Activated CD4-positive, alpha-beta T cell treated with anti-CD3 and anti-CD28 coated beads, Interleukin-2, amount 50 U/mL, for 16 hours (primary cell): ENCODE measurements around the gene PPIL3.
"Not testable (repeated sequence)": the region's sequence is repeated elsewhere in the genome, so short reads cannot be mapped to it uniquely, and the experiment has no call there.

Source experiments
- DNase-seq: peaks from one replicate; pipeline ENCODE4 v3.0.0-alpha.2; 2020

PPIL3 gene

DNA sequence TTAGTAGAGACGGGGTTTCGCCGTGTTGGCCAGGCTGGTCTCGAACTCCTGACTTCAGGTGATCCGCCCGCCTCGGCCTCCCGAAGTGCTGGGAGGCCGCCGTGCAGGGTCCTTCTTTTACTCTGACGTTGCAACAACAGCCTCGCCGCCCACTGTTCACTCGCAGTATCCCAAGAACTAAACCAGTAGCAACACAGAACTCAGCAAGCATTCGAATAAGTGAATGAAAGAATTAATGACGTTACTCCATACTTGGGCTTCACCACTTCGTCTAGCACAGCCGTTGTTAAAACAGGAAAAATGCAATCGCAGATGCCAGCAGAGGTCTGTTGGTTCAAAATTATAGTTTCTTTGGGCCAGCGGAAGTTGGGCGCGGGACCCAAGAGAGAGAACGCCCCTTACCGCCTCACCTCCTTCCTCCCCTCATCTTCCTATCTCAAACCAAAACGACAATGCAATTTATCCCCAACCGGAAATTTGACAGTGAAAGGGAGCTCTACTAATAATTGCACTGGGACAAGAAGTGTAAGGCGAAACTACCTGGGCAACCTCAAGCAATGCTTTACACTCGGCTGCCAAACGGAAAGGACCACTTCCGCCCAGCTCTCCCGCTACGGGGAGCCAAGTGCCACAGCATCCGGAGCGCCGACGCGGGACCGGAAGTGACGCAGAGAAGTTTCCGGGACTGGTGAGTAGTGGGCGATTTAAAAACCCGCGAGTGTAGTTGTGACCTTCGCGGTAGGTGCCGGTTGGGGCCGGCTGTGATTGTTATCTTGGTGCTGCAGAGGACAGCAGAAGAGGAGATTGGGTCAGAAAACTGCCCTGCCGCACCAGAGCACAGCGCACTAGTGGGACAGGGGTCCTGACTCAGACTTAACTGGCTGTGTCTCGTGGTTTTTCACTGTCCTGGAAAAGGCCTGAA lies at the start of gene PPIL3, which contains the start of gene NIF3L1:
Gene PPIL3, minus strand, starts transcription at position 374 of the 922 bp plus-strand sequence. CDS start 1,462 bp downstream, outside the sequence.
Gene NIF3L1, plus strand, starts transcription at position 668 of the 922 bp plus-strand sequence. CDS start 2,573 bp downstream, outside the sequence.
- DNase-seq, result peak; percentile 99

GRCh38 chr2:200930947-200931626 lies 42.2 kb upstream of the PPIL3 start:
- no peak for DNase-seq

GRCh38 chr2:200929334-200930249 lies 40.7 kb upstream of the PPIL3 start:
- DNase-seq, result no peak

GRCh38 chr2:200922439-200922838 lies 33.6 kb upstream of the PPIL3 start:
- DNase-seq, result peak; percentile 62

DNA sequence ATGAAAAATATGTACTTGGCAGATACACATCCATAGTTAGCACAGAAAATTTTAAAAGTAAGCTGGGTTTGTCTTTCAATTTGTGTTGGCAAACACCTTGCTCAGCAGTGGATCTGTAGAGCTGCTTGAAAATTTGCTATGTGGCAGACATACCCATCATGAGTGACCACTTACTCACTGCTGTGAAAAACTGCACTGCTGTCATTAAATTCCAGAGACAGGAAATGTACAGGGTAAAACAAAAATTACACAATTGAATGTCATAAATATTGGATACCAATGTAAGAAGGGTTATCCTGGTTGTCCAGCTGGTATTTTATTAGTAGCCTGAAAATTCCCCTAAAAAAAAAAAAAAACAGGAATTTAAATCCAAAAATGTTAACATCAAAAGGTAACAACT lies 24.8 kb upstream of the PPIL3 start:
- DNase-seq, result no peak

DNA sequence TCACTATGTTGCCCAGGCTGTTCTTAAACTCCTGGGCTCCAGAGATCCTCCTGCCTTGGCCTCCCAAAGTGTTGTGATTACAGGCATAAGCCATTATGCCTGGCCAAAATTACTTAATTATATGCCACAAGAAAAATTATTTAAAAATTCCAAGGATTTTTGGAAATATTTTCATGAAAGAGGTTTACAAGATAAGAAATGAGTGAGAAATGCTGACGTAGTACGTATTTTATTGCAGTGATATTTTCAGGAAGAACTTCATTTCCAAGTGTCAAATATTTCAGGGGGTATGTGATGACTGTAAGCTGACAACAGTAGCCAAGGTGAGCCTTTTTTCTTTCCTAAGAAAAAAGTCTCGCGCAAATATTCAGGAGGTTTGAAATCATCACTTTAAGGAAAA lies 21.1 kb upstream of the PPIL3 start:
- DNase-seq, result no peak

- DNase-seq, result peak; percentile 55
Measured at GRCh38 chr2:200905618-200906296, 16.9 kb upstream of the PPIL3 start.

DNA sequence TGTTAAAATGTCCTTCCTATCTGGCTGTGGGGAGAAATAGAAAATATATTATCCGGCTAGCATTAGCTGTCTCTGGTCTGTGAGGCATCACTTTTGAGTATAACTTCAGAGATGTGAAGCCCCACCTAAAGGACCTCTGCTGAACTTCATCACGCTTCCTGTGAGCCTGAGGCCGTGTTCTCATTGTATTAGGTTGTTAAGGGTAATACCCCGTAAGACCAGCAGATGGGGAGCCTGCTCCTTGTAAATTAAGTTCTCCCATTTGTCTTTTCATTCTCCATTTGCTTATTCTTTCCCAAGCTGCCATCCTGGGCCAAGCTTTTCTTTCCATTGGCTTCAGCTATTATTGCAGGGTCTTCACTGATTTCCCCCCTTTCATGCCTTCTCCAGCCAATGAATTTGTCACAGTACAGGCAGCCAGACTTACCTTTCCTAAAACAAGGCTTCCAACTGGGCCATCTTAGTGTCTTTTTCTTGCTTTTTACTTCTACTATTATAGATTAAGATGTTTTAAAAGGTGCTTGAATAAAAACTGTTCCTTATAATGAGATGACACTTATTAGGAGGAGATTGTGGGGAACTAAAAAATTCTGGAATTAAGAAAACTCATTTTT lies 12.7 kb upstream of the PPIL3 start:
- peak; percentile 85 for DNase-seq

DNA sequence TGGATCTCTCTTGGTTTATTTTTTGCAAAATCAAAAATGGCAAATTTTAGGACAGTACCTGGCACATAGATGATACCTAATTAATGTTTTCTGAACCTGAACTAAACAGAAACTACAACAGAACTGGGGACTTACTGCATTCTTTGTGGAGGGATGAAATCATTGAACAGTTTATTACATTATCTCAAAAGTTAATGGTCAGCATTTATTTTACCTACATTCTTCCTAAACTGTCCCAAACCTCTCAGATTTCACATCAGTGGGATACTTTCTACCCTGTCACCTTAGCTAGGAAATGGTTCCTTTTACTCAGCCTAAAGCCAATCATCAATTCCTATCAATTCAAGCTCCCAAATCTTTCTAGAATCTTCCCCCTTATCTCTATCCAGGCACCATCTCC lies 10.6 kb upstream of the PPIL3 start:
- DNase-seq, result no peak

DNA sequence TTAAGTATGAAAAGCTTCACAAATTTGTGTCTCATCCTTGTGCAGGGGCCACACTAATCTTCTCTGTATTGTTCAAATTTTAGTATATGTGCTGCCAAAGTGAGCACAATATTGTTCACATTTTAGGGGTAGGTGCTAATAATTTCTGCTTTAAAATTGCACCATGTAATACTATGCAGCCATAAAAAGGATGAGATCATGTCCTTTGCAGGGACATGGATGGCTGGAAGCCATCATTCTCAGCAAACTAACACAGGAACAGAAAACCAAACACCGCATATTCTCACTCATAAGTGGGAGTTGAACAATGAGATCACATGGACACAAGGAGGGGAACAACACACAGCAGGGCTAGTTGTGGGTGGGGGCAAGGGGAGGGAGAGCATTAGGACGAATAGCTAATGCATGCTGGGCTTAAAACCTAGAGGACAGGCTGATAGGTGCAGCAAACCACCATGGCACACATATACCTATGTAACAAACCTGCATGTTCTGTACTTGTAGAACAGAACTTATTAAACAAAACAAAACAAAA lies 7.1 kb downstream of the PPIL3 start:
- DNase-seq, result not testable (repeated sequence)

DNA sequence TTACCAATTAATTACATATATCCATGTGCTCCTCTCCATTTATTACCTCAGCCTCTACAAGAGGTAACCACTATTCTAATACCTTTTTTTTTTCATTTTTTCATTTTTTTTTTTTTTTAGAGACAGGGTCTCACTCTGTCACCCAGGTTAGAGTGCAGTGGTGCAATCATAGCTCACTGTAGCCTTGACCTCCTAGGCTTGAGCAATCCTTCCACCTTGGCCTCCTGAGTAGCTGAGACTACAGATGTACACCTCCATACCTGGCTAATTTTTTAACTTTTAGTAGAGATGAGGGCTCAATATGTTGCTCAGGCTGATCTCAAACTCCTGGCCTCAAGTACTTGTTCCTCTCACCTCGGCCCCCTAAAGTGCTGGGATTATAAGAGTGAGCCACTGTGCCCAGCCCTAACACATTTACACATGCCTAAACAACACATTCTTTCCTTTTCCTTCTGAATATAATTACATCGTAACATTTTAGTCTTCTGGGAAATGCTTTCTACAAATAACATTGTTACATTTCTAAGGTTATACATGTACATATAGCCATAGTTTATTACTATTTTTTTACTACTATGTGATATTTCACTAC lies 10.5 kb downstream of the PPIL3 start:
- DNase-seq, result no peak

- no peak for DNase-seq
Measured at GRCh38 chr2:200877443-200877842, 11.4 kb downstream of the PPIL3 start.

DNA sequence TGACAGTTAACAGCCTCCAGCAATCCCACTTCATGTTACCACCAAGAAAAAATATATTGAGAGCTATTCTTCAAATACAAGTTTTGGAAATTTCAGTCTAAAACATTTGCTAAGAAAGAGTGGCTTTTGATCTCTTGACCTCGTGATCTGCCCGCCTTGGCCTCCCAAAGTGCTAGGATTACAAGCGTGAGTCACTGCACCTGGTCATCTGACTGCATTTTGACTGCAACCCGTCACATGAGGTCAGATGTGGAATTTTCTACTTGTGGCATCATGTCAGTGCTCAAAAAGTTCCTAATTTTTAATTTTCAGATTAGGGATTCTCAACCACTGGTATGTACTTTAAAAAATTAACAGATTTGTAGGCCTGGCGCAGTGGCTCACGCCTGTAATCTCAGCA lies 15.3 kb downstream of the PPIL3 start:
- no peak for DNase-seq

GRCh38 chr2:200871151-200871550 lies 17.7 kb downstream of the PPIL3 start:
- no peak for DNase-seq

- DNase-seq, result no peak
Measured at GRCh38 chr2:200869014-200869413, 19.9 kb downstream of the PPIL3 start.

GRCh38 chr2:200864176-200865034 lies 24.5 kb downstream of the PPIL3 start, which contains the start of gene CLK1:
TSS of gene CLK1 (minus strand) at chr2:200864658. CDS start at chr2:200861862, 2,796 bp downstream.
- peak; percentile 96 for DNase-seq

DNA sequence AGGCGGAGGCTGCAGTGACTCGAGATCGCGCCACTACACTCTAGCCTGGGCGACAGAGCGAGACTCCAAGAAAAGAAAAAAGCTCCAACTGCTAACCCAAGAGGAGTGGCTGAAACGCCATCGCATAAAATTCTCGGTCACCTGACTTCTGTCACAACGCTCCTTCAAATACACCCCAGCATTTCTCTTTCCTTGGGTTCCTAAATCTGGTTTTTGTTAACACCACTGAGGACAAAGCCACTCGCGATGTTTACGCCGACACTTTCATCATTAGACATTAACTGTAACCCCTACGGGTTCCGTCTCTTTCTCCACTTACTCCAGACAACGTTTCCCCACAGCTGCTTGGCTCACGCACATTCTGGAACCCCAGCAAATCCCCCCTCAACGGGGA lies 25.1 kb downstream of the PPIL3 start:
- no peak for DNase-seq

DNA sequence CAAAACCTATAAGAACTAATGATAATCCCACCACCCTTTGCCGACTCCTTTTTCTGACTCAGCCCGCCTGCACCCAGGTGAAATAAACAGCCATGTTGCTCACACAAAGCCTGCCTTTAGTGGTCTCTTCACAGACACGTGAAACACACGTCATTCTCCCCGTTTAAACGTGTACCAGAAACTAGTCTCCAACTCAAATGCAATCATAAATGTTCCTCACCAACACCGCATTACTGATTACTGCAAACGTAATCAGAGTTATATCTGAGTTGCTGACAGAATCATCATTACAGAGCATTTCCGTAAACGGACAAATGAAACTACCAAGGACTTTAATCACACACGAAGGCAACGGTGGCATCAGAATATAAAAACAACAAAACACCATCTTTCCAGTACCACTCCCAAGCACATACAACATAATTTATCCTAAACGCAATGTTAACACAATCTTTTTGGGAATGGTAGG lies 26.3 kb downstream of the PPIL3 start:
- peak; percentile 82 for DNase-seq

DNA sequence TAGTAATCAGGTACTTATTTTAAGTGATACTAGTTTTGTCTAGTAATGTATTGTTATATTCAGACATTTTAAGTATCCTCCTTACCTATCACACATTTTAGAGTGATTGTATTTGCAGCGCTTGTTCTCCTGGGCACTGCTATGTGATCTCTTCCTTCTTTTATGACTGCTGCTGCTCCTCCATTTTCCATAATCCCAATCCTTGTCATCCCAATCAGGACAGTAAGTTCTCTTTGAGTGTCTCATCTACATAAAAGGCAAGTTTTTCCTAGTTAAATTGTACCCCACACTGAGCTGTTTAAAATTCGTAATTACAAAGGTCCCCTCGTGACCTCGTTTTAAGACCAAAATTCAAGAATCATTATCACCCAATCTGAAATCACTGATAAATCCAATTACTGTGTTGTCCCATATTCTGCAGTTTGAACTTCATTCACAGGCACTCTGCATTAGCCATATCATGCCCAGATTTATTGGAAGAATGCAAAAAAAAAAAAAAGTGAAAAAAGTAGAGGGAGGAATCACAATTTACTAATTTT lies 27.2 kb downstream of the PPIL3 start:
- no peak for DNase-seq
